HTR-8/SVneo (cell line): Measurements from ENCODE around the gene TAGLN3.
A peak's percentile ranks its signal among the peaks of the same experiment; 100 is the strongest.

Source experiments
- DNase-seq: peaks from one replicate; pipeline ENCODE4 v3.0.0; 2011; ENCODE audit warnings: low spot score, mixed read lengths; ENCODE audit not compliant: insufficient read length
- FAIRE-seq: peaks from 2 replicates; lab custom pipeline; 2011; peaks lifted over from hg19 to GRCh38; lab: Jason Lieb, UNC

TAGLN3 gene

DNA sequence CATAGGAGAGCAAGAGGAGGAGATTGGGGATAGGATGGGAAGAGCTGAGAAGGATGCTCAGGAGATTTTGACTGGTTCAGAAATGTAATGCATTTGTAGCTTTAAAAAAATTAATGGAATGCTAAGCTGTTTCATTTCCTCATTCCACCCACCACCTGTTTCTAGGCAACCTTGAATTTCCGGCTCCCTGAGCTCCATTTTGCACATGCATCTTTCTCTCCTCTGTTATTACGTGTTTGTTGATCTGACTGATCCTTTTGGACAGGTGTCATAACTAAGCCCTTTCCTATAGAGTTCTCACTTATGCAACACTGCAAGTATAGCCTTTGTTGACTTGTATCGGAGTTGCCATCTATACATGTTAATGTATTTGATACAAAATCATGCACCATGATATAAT lies 40.1 kb downstream of the TAGLN3 start:
- no peak for DNase-seq
- no peak for FAIRE-seq

DNA sequence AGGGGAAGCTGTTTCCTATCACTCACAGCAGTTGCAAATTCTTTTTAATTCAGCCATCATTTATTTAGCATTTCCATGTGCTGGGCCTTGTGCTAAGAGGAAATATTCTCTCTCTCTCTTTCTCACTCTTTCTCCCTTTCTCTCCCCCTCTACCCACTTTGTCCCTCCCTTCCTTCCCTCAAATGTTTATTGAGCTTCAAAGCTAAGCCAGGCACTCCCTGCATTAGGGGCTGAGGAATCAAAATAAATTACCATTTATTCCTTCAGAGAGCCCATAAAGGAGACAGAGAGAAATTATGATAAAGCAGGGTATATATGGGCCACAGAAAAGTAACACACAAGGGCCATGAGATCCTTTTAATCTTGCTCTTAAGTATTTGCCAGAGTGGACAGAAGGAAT lies 42.6 kb downstream of the TAGLN3 start:
- no peak for FAIRE-seq

DNA sequence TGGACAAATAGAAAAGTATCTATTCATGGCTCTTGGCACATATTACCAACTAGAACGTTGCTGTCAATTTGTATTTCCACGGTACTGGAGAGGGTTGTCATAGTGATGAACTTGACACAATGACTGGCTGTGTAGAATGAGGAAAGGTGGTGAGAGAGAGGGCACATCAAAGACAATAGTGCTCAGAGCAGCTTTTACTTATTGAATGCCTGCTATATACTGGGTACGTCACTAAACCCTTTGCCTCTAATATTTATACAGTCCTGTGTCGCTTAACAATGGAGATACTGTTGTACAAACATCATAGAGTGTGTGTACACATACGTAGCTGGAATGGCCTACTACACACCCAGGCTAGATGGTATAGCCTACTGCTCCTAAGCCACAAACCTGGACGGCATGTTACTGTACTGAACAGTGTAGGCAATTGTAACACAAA lies 44.1 kb downstream of the TAGLN3 start:
- FAIRE-seq (peak; percentile 75), DNase-seq (no peak)

More for the DNA sequence above, 42.6 kb downstream of the TAGLN3 start:
- DNase-seq = no peak

DNA sequence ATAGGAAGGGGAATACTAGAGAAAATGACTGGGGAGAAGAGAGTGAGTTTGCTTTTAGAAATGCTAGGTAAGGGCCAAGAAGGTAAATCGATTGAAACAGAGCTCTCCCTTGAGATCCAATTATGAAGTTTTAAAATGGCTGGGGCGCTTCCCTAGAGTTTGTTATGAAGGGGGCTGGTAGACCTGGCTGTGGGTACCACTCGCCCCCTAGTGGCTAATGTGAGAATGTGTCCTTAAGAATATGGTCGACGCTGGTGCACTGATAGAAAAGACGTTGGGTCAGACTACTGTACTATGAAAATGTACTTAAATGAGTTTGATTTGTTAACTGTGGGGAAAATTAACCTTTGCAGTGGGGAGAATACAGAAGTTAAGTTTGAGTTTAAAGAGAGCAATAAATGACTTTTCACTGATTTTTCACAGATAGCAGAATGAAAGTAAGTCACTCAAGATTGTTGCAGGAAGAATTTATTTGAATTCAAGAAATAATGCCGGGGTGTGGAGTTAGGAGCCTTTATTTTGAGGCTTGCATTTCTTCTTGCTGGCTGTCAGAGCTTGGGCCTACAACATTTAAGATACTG lies 45.0 kb downstream of the TAGLN3 start:
- DNase-seq (peak; percentile 78), FAIRE-seq (no peak)

DNA sequence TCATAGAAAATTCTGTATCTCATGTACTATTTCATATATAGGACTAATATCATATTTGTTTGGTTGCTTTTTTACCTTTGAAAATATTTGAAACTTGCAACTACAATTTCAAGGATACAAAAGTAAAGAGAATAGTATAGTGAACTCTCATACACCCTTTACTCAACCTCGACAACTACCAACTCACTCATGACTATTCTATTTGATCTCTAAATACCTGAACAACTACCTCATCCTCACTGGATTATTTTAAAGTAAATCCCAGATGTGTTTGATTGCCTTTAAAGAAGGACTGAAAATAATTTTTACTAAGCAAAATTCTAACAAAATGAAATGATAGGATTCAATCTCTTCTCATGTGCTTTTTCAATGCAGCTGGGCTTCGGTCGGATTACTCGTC lies 47.9 kb downstream of the TAGLN3 start:
- FAIRE-seq = no peak

DNA sequence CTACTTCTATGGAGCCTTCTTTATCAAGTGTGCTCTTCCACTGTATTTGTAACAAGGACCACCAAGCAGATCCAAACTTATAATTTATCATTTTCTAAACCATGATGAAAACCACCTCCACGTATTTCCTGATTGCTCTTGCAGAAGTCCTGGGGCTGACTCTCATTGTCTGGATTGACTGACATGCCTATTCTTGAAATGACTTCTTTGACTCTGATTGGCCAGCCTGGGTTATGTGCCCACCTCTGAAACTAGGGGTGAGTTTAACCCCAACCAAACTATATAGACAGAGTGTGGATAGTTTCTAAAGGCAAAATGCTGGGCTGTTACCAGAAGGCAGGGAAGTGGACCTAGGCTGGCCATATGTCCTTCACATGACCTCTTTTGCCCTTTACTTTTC lies 48.5 kb downstream of the TAGLN3 start:
- no peak for FAIRE-seq
- DNase-seq = no peak

More for the DNA sequence above, 47.9 kb downstream of the TAGLN3 start:
- no peak for DNase-seq

DNA sequence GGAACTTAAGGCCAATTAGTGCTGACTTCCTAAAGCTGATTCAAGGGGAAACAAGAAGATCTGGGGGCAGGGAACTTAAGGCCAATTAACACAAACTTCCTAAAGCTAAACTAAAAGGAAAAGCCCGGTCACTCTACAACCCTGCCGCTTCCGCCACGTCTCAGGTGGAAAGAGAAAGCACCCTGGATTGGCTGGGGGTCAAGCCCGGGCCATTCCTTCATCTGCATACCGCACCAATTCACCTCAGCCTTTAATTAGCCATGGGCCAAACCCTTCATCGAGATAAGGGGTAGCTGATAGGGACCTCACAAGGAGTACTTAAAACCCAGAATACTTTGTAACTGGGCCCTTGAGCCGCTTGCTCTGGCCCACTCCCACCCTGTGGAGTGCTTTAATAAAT lies 50.2 kb downstream of the TAGLN3 start:
- no peak for FAIRE-seq
- no peak for DNase-seq

DNA sequence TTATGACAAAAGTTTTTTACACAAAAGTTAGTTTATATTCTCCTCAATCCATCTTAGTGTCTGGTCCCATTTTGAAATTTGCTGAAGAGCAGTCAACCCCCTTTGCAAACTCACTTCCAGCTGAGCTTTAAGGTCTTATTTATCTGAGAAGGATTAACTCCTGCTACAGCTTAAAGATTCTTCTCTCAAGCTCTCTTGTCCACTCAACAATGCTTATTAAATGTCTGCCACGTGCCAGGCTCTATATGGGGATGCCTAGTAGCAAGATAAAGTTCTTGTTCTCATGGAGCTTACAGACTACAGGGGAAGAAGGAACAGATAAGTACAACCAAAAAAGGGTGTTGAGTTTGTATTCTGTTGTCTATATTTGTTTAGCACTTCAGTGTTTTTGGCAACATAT lies 54.5 kb downstream of the TAGLN3 start:
- DNase-seq (no peak), FAIRE-seq (no peak)

DNA sequence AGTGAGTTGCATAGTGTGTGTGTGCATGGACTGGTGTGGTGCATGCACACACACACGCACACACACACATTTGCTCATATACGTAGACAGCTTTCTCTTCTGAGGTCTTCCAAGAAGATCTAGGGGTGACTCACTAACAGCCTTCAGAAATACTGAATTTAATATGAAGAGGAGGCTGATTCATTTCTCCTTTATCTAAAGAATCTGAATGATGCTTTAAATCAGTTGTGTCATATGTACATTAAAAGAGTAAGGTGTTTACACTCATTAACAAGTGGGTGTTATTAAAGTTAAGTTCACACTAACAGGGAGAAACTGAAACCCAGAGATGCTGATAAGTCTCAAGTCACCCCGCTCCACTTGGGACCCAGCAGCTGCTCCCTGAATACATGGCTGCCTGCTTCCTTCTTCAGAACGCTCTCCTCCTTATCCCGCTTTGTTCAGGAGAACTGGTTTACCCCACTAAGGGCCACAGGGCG lies 57.8 kb downstream of the TAGLN3 start:
- DNase-seq (no peak), FAIRE-seq (peak; percentile 52)

DNA sequence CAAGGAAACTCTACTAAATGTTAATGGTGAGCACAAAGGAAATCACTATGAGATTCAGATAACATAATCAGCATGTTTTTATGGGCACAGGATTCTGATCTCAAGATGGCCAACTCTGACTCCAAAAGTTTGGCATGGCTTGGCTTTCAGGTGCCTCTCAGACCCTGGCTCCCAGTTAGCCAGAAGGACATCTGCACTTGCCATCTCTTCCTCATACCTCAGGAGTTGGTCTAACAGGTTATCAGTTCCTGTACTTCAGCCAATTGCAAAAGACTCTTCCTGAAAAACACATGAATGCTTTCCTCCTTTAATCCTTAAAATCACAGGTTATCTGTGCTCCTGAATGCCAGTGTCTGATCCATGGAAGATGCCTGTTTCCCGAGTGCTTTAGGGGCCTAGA lies 60.8 kb downstream of the TAGLN3 start:
- no peak for FAIRE-seq
- DNase-seq = no peak

DNA sequence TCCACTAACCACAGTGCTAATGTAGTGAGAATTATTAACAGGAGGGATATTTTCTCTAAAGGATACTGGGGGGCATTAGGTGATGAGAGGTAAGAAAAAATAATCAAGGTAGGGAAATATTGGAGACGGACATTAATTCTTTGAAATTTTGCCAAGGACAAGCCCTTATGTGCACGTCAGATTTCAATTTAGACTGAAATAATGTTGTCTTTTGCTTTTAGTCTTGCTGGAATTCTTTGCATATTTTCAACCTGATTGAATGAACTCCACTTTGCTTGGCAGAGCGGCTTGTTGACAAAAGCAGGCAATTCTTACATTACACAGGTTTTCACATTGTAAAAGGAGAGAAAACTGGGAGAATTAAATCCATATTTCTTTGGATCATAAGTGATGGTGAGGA lies 62.4 kb downstream of the TAGLN3 start:
- DNase-seq (peak; percentile 30), FAIRE-seq (no peak)
